Measurements from ENCODE around the gene CCDC60.
"Not testable (repeated sequence)": the region's sequence is repeated elsewhere in the genome, so short reads cannot be mapped to it uniquely, and the experiment has no call there.

CCDC60 gene

DNA sequence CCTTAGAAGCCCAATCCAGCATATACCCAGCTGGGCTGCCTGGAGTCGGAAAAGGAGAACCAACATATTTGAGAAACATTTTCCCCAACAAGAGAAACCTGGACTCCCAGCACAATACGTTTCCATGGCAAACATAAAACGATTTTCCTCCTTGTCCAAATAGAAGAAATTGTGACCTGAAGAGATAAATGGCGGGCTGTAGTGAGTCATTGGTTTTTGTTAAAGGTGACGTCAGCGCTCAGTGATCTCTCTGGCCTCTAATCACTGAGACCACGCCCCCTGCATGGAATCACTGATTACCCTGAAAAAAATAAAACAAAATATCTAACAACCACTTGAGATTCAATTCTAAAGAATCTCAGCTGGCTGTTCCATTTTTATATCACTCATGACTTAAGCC, 6.0 kb downstream of the CCDC60 start:
- no peak for DNase-seq
- Histone ChIP-seq H3K27me3 (ENCODE audit: insufficient read depth, low read depth, severe bottlenecking) (no peaks in the 10 kb centered on the region), H3K4me3 (ENCODE audit: low read depth, low read length) (no peak overlapping the region), H3K27ac (peak overlapping the region; percentile 96), H3K36me3 (no peaks in the 10 kb centered on the region), H3K9me3 (ENCODE audit: severe bottlenecking) (peaks cover 2% of the 10 kb centered on the region)
- no peak for TF ChIP-seq CTCF (IDR thresholded peaks at IDR 0.05; ENCODE audit: low read depth, low read length)

DNA sequence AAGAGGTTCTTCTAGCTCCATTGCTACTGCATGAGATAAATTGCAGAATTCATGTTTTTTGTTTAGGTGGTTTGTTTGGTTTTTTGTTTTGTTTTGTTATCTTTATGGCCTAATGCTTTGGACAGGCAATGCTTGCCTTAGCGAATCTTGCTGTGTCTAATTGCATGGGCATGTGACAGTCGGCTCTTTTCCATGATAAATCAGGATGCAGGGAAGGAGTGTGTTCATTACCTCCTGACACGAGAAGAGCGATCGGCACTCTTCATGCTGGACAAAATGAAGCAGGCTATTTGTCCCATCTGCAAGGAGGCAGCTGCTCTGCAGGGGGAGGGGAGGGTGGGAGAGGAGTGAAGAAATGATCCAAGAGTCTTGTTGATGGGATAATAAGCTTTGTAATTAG, 6.5 kb downstream of the CCDC60 start:
- Histone ChIP-seq H3K4me3 (ENCODE audit: low read depth, low read length) (no peak overlapping the region), H3K9me3 (ENCODE audit: severe bottlenecking) (peaks cover 2% of the 10 kb centered on the region), H3K27ac (peak overlapping the region; percentile 96), H3K27me3 (ENCODE audit: insufficient read depth, low read depth, severe bottlenecking) (no peaks in the 10 kb centered on the region), H3K36me3 (no peaks in the 10 kb centered on the region)
- no peak for DNase-seq
- TF ChIP-seq CTCF (IDR thresholded peaks at IDR 0.05; ENCODE audit: low read depth, low read length): no peak

DNA sequence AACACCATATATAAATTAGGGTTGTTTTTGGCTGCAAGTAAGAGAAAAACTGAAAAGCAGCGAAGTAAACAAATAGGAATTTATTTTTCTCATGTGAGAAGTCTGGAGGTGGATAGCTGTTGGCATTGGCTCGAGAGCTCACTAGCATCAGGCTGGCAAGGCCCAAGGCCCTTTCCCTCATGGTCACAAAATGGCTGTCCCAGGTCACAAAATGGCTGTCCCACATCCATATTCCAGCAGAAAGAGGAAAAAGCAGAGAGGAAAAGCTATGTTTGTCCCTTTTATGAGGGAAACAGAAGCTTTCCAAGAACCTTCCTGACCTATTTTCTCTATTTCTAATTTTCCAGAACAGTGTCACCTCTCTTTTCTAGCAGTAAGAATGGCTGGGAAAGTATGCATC, 7.5 kb downstream of the CCDC60 start:
- Histone ChIP-seq H3K9me3 (ENCODE audit: severe bottlenecking) (peaks cover 2% of the 10 kb centered on the region), H3K27ac (no peak overlapping the region), H3K4me3 (ENCODE audit: low read depth, low read length) (no peak overlapping the region), H3K36me3 (no peaks in the 10 kb centered on the region), H3K27me3 (ENCODE audit: insufficient read depth, low read depth, severe bottlenecking) (no peaks in the 10 kb centered on the region)
- TF ChIP-seq CTCF (IDR thresholded peaks at IDR 0.05; ENCODE audit: low read depth, low read length): no peak
- DNase-seq: no peak

DNA sequence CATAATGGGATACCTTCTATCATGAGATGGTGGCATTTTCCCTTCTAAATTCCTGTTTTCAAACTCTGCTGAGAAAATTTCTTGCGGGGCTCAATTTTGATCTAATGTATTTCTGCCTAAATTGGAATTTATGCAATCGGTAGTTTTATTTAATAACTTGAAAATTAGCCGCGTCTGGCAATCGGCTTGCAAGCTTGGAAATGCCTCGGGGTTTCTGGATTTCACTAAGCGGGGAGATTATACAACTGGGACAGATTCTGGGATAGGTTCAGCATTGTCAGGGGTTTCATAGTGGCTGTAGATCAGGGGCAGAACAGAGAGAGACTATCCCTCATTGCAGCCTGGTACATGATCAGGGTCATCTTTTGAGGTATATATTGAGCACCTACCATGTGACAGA, 8.6 kb downstream of the CCDC60 start:
- Histone ChIP-seq H3K27ac (no peak overlapping the region), H3K4me3 (ENCODE audit: low read depth, low read length) (no peak overlapping the region), H3K27me3 (ENCODE audit: insufficient read depth, low read depth, severe bottlenecking) (no peaks in the 10 kb centered on the region), H3K9me3 (ENCODE audit: severe bottlenecking) (peaks cover 2% of the 10 kb centered on the region), H3K36me3 (no peaks in the 10 kb centered on the region)
- DNase-seq: no peak
- no peak for TF ChIP-seq CTCF (IDR thresholded peaks at IDR 0.05; ENCODE audit: low read depth, low read length)

- H3K9me3 ChIP-seq (ENCODE audit: severe bottlenecking): peaks cover 19% of the 10 kb centered on the region
- no peak for DNase-seq
- no peak overlapping the region for H3K4me3 ChIP-seq (ENCODE audit: low read depth, low read length)
- no peak for TF ChIP-seq CTCF (IDR thresholded peaks at IDR 0.05; ENCODE audit: low read depth, low read length)
- no peaks in the 10 kb centered on the region for H3K27me3 ChIP-seq (ENCODE audit: insufficient read depth, low read depth, severe bottlenecking)
- H3K27ac ChIP-seq: no peak overlapping the region; the same call in none of the 2 replicates
- no peaks in the 10 kb centered on the region for H3K36me3 ChIP-seq
Measured at GRCh38 chr12:119354172-119354571, 19.6 kb downstream of the CCDC60 start.

DNA sequence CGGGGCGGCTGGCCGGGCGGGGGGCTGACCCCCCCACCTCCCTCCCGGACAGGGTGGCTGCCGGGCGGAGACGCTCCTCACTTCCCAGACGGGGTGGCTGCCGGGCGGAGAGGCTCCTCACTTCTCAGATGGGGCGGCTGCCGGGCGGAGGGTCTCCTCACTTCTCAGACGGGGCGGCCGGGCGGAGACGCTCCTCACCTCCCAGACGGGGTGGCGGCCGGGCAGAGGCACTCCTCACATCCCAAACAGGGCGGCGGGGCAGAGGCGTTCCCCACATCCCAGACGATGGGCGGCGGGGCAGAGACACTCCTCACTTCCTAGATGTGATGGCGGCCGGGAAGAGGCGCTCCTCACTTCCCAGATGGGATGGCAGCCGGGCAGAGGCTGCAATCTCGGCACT, 25.8 kb downstream of the CCDC60 start:
- H3K27me3 ChIP-seq (ENCODE audit: insufficient read depth, low read depth, severe bottlenecking); H3K27ac ChIP-seq; H3K36me3 ChIP-seq; DNase-seq; H3K4me3 ChIP-seq (ENCODE audit: low read depth, low read length): not testable (repeated sequence)
- peaks cover 15% of the 10 kb centered on the region for H3K9me3 ChIP-seq (ENCODE audit: severe bottlenecking)

Measured in WERI-Rb-1 (cell line).